Fibroblast of the aortic adventitia (primary cell): ENCODE data around the gene ODAD4. TPM values are rescaled to one million over a fixed set of nuclear protein-coding genes. Genes with fewer than 3 reads are reported as not detected.
A peak's percentile ranks its signal among the peaks of the same experiment; 100 is the strongest.

Experiments
- DNase-seq: peaks from one replicate; pipeline ENCODE4 v3.0.0-alpha.2; 2010; ENCODE audit warnings: low read depth
- H3K4me3 ChIP-seq: 2 replicates; pipeline ENCODE4 v1.5.1; 2011; ENCODE audit warnings: low read depth, mild to moderate bottlenecking, control low read depth, low read length, moderate library complexity
- CTCF ChIP-seq: IDR thresholded peaks from 2 replicates; pipeline ENCODE4 v1.5.1; 2011; ENCODE audit warnings: mild to moderate bottlenecking, low read length, control low read depth, inconsistent platforms; ENCODE audit not compliant: insufficient read depth
- total RNA-seq: library from RNA; depleted of rRNA; stranded (reverse); fragments of >200 nt; gene quantifications from 2 replicates; pipeline ENCODE4 v1.2.3, GENCODE V29; 2012; ENCODE audit warnings: low replicate concordance

Gene ODAD4
- total RNA-seq, 1 donor, result 1.2 TPM

GRCh38 chr17:41966463-41967140, 36.2 kb downstream of the ODAD4 start, which contains the start of gene CNP:
TSS of gene CNP (plus strand) at chr17:41966795. CDS start at chr17:41966885, 90 bp downstream.
- no peak for TF ChIP-seq CTCF
- DNase-seq, result peak; percentile 83
- H3K4me3 ChIP-seq, result peak within 1 kb of the TSS; percentile 85

- peak overlapping the region; percentile 85 for H3K4me3 ChIP-seq
- TF ChIP-seq CTCF, result no peak
- DNase-seq, result peak; percentile 15
These were observed 36.9 kb downstream of the ODAD4 start for GRCh38 chr17:41967141-41967920.

GRCh38 chr17:41967921-41968578, 37.6 kb downstream of the ODAD4 start:
- H3K4me3 ChIP-seq, result peak overlapping the region; percentile 85
- DNase-seq, result no peak
- TF ChIP-seq CTCF, result no peak

- no peak for TF ChIP-seq CTCF
- H3K4me3 ChIP-seq, result peak overlapping the region; percentile 25
- DNase-seq, result no peak
These were observed 38.3 kb downstream of the ODAD4 start for GRCh38 chr17:41968676-41969075.

GRCh38 chr17:41970901-41971331, 40.5 kb downstream of the ODAD4 start:
- DNase-seq, result no peak
- H3K4me3 ChIP-seq, result no peak overlapping the region
- TF ChIP-seq CTCF, result no peak

DNA sequence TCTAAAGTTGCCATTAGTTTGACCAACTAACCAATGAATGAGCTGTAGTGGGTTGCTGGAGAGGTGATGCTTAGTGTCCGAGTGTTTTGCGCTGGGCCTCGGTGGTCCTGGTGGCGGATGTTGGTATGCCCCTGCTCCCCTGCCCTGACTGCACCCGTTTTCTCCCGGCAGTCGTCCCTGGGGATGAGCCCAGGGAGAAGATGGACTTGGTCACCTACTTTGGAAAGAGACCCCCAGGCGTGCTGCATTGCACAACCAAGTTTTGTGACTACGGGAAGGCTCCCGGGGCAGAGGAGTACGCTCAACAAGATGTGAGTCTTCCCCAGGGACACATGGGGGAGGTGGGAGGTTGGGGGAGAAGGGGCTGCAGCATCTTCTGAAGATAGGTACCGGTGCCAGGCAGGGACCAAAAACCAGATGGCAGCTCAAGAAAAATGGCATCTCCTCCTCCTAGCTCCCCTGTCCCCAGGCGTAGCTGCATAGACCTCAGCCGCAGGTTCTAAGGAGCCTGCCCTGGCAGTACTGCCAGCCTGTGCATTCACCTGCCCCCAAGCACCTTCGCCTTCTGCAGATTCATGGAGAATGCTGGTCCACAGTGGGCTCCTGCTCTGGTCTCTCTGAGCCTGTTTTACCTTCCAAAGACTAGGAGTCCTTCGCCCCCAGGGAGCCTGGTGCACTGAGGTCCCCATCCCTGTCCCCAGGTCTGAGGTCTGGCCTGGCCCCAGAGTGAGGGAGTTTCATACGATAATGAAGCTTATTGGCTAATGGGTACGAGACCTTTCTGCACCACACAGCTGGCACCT, 41.5 kb downstream of the ODAD4 start:
- no peak for DNase-seq
- no peak for TF ChIP-seq CTCF
- H3K4me3 ChIP-seq, result no peak overlapping the region
